Omental fat pad (tissue), 4 donors: ENCODE measurements around the gene NEB. TPM values are rescaled to one million over a fixed set of nuclear protein-coding genes. Genes with fewer than 3 reads are reported as not detected.

Source experiments
- ATAC-seq: fragments of 150-250 bp; one replicate; pipeline ENCODE4 v1.9.1; 2016; ENCODE audit warnings: mild to moderate bottlenecking, moderate library complexity; ENCODE audit not compliant: low FRiP score
- DNase-seq: peaks from one replicate; pipeline ENCODE4 v3.0.0-alpha.2; 2019; ENCODE audit warnings: low spot score
- CTCF ChIP-seq, 3 donors: fragments of 450-650 bp; IDR thresholded peaks; one replicate each; pipeline ENCODE4 v1.5.1; 2016 to 2017; ENCODE audit warnings: antibody characterized with exemption in 3 of 3, mild to moderate bottlenecking in 3 of 3, moderate library complexity in 2 of 3
- total RNA-seq, 4 donors: library from RNA; depleted of rRNA; stranded (reverse); fragments of >200 nt; gene quantifications; one replicate each; pipeline ENCODE4 v1.1.0, GENCODE V29; 2016

Gene NEB
- total RNA-seq: 1 to 10 TPM; 1.2 to 3.6 (median 2.3) TPM

- ATAC-seq: no peak
- TF ChIP-seq CTCF (IDR thresholded peaks at IDR 0.05): no peak
- DNase-seq: no peak
Measured at GRCh38 chr2:151733771-151734672, at the start of gene NEB. Gene NEB (minus strand): TSS chr2:151734476. CDS start chr2:151733156, 1,320 bp downstream.

GRCh38 chr2:151783133-151783520, 48.9 kb upstream of the NEB start:
- DNase-seq (no peak), ATAC-seq (no peak)
- no peak for TF ChIP-seq CTCF (IDR thresholded peaks at IDR 0.05)

GRCh38 chr2:151782378-151783132, 48.3 kb upstream of the NEB start:
- DNase-seq: no peak
- no peak for ATAC-seq
- no peak for TF ChIP-seq CTCF (IDR thresholded peaks at IDR 0.05)

GRCh38 chr2:151781642-151782041, 47.4 kb upstream of the NEB start:
- DNase-seq (no peak), ATAC-seq (no peak)
- TF ChIP-seq CTCF (IDR thresholded peaks at IDR 0.05): no peak

GRCh38 chr2:151780938-151781337, 46.7 kb upstream of the NEB start:
- ATAC-seq (no peak), DNase-seq (no peak)
- no peak for TF ChIP-seq CTCF (IDR thresholded peaks at IDR 0.05)

GRCh38 chr2:151777935-151778334, 43.7 kb upstream of the NEB start:
- TF ChIP-seq CTCF (IDR thresholded peaks at IDR 0.05): no peak
- DNase-seq (no peak), ATAC-seq (no peak)
